NCI-H748 (cell line): ENCODE data around the gene CASP9.

Experiments used
- DNase-seq: peaks from one replicate; lab custom pipeline; 2025; ENCODE audit not compliant: unreplicated experiment; lab: John Stamatoyannopoulos, UW

The CASP9 gene

DNA sequence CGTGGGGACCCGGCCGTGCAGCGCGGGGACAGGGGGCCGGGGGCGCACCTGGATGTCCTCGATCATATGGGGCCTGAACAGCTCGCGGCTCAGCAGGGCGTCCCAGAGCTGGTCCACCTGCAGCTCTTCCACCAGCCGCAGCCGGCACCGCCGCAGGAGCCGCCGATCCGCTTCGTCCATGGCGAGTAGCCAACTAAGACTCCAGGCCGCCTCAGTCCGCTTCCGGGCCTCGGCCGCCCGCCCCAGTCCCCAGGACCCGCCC lies at the start of gene CASP9:
Gene CASP9 (minus strand): TSS at position 195 of the 262 bp plus-strand sequence. CDS start 15 bp downstream, at position 180.
- DNase-seq, result no peak

GRCh38 chr1:15573477-15573876 lies 49.5 kb upstream of the CASP9 start:
- DNase-seq, result no peak

DNA sequence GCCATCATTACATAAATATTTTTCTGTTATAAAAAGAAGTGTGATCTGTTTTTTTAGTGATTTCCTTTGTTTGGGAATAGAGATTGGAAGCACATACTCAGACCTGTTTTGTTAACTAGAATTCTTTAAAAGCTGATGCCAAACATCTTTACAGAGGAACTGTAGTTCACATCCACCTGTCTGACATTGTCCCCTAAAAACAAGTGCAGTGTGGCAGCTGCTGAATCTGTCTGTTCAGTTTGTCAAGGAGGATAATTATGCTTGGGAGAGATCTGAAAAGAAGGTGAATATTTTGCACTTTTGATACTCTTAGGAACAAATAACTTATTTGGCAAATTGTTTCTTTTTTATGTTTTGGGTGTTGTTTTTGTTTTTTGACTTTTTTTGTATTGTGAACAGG lies 47.3 kb upstream of the CASP9 start:
- DNase-seq, result no peak

DNA sequence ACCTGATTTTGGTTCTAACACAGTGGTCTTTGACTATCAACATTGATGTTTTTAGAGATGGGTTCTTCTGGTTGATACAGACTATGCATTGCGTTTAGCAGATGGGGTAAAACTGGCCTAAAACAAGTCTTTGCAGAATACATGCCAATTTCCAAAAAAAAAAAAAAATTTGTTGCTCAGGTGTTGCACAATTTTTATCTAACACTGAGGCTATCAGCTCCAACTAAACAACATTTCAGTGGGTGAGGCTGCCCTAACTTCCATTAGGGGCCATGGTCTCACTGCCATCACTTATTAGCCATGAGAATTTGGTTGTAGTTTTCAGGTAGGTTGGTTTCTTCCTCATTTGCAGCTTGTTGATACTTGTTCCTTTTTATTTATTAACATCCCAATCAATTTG lies 46.8 kb upstream of the CASP9 start:
- DNase-seq, result no peak

DNA sequence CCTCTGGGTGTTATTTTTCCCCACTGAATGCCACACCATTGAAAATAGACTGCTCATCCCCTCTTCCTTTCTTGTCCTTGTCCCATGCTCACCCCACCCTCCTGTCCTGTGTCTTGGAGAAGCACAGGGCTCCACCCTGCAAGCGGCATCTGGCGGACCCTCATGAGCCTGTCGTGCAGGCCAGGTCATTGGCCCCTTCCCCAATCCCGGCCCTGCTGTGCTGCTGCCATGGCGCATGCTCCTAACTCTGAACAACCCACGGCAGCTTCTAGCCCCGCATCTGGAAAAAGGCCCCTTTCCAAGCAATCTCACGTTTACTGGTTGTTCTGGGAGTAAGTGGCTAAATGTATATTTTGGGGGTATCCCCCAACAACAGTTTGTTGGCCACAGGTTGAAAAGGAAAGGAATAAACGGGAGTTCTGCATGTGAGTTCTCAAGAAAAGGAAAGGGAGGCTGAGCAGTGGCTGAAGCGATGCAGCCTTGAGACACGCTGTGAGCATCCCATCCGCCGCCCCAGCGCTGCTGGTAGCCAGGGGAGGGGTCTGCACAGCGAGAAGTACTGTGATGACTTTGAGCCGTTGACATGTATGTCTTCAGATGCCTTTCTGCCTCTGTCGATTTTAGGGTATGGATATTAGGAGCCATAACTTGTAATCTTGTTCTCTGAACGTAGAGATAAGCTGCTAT lies 44.5 kb upstream of the CASP9 start:
- no peak for DNase-seq

GRCh38 chr1:15559189-15559810 lies 35.3 kb upstream of the CASP9 start:
- DNase-seq, result no peak

DNA sequence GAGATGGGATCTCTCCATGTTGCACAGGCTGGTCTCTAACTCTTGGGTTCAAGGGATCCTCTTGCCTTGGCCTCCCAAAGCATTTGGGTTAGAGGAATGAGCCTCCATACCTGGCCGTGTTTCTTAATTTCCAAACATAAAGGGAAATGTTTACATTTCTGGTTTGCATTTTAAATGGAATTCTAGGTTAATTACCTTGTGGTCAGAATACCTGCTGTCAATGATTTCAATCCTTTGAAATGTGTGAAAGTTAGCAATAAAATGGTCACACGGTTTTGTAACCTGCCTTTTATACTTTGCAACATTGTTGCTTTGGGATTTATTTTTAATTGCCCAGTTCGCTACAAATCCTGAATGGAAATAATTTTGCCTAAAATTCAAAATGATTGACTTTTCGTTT lies 34.5 kb upstream of the CASP9 start:
- no peak for DNase-seq

DNA sequence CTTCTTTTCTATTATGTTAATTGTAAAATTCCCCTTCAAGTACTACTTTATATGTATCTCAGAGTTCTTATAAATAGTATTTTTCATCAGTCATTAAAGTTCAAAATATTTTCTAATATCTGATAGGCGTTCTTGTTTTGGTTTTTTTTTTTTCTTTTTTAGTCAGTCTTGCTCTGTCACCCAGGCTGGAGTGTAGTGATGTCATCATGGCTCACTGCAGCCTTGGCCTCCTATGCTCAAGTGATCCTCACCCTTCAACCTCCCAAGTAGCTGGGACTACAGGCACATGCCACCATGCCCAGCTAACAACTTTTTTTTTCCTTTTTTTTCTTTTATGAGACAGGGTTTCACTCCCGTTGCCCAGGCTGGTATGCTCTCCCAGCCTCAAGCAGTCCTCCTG lies 33.6 kb upstream of the CASP9 start:
- no peak for DNase-seq

DNA sequence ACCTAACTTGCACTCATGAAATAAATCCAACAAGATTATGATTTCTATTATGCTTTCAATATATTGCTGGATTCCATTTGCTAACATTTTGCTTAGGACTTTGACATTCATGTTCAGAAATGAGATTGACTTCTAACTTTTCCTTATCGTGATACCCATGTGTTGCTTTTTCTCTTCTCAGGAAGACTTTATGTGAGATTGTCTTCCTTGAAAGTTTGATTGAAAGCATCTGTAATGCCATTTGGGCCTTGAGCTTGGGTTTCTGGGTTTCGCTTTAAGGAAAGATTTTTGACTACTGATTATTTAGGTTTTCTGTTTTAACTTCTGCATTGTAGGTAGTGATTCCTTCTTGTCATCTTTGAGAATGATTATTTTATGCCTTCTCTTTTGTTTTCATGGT lies 33.0 kb upstream of the CASP9 start:
- no peak for DNase-seq

GRCh38 chr1:15550573-15550972 lies 26.6 kb upstream of the CASP9 start:
- DNase-seq, result no peak

DNA sequence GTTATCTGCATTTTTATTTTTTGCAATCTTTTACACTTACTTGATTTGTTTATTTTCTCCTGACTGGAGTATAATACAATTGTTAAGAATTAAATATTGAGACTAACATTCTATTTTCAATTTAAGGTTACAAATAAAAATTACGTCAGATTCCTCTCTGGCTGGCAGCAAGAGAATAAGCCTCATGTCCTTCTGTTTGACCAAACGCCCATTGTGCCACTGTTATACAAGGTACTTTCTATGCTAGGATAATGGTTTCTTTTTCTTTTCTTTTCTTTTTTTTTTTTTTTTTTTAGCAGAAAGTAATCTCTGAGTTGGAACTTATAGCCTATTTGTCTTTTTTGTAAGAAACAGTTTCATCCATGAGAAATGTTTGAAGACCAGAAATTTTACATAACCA lies 22.6 kb upstream of the CASP9 start:
- no peak for DNase-seq

DNA sequence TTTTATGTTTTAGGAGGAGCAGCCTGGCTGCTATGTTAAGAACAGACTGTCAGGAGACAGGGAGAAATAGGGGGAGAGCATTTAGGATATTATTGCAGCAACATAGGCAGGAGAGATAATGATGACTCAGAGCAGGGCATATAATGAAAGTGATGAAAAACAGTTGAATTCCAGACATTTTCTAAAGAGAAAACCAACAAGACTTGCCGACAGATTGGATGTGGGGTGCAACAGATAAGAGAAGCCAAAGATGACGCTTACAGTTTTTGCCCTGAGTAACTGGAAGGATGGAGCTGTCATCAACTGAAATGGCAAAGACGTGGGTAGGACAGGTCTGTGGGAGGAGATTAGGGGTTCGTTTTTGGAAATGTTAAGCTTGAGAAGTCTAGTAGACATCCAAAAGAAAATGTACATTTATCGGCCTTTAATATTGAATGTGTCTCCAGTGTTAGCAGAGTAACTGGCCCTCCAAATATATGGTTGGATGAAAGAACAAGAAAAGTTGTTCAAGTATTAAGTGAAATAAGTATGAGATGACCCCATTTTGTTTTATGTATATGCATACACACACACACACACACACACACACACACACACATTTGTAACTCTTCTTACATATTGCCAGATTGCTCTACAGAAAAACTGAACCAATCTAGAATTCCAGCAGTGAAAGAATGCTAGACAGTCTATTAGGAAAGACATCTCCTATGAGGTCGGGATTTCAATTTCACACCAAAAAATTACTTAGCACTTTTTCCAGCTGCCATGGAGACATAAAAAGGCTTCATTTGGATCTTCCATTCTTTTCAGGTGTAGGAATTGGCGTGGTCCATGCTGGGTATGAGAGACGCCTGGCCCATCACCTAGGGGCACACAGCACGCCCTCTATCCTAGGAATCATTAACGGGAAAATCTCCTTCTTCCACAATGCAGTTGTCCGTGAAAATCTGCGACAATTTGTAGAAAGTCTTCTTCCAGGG lies 19.9 kb upstream of the CASP9 start:
- no peak for DNase-seq

GRCh38 chr1:15543251-15543588 lies 19.2 kb upstream of the CASP9 start:
- DNase-seq, result no peak

- no peak for DNase-seq
Observed at GRCh38 chr1:15542388-15543250, 18.6 kb upstream of the CASP9 start.

DNA sequence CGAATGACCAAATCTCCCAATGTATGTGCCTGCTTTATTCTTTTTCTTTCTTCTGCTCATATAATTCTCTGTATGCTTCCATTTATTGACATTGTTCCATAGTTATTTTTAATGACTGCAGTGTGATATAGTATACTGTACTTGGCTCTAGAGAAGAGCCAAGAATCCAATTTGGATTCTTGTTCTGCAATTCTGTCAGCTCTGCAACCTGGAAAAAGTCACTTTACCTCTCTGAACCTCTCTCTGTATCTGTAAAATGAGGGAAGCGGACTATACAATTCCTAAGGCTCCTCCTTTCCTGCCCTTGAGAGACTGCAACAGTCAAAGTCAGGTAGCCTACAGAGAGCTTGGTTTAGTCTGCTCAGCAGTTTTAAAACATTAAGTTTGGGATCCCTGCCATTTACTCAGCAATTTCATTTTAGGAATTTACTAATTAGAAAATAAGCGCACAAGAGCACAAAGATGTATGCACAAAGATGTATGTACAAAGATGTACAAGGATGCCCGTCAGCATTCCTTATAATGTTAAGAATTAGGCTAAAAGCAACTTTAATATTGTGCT lies 17.3 kb upstream of the CASP9 start:
- no peak for DNase-seq

- DNase-seq, result no peak
Observed at GRCh38 chr1:15540186-15540585, 16.2 kb upstream of the CASP9 start.

DNA sequence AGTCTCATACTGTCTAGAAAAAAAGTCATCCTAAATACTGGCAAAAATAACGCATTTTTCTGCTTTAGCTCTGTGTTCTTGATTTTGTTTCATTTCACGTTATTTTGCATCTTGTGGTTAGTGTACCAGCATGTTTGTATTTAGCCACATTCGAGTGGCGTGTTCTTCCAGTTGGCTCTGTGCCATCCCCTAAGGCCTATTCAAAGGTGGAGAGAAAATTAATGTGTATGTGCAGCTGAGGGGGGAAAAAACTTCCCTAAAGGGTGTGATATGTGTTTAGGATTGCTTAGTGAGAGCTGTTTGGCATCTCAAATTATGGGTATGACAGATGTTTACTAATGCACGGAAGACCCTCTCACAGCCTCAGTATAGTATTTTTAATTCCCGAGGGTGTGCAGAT lies 14.8 kb upstream of the CASP9 start:
- DNase-seq, result no peak

- DNase-seq, result no peak
Observed at GRCh38 chr1:15531682-15532081, 7.7 kb upstream of the CASP9 start.

- no peak for DNase-seq
Observed at GRCh38 chr1:15531003-15531402, 7.0 kb upstream of the CASP9 start.

DNA sequence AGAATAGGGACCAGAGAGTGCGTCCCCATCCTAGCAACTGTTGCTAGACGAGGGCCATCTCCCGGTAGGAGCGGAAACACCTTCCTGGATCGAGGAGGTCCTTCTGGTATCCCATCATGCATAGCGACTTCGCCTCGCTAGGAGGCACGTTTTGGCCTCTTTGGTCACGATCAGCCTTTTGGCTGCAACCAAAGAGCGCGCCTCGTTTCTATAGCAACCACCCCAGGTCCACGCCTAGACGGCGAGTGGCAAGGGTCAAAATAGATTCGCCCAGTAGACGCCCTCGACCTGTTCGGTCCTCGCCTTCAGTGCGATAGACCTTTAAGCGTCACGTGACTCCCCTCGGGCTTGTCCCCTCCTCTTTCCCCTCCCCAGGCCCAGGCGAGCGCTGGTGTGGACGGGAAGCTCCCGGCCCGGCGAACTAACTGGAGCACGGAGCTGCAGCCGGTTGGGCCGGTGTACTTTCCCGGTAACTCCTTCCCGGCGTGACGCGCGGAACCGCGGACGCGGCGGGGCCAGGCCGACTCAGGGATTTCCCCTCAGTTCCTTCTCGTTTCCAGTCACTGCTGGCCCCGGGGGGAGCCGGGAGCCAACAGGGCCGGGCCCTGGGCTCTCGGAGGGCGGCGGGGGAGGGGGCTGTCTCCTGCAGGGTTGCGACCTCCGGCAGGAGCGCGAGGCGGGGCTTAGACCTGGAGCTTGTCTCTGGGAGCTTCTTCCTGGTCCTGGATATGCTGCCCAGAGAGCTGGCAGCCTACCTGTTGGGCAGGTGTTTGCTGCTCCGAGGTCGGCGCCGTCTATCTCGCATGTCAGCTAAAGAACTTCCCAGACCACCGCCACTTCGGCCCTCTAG lies 2.7 kb upstream of the CASP9 start, which contains the start of gene DNAJC16:
Gene DNAJC16 (plus strand): TSS at position 359 of the 850 bp plus-strand sequence. CDS start 2,258 bp downstream, outside the sequence.
- peak; percentile 99 for DNase-seq
